Panc1 (cell line): Measurements from ENCODE around the gene SAMD1.

Experiments used
- SIN3A ChIP-seq: IDR thresholded peaks from 2 replicates; pipeline ENCODE4 v1.6.1; 2012; ENCODE audit warnings: low read depth, mild to moderate bottlenecking, low read length, moderate library complexity, borderline replicate concordance; ENCODE audit not compliant: insufficient read depth
- TCF7L2 ChIP-seq: IDR thresholded peaks from 2 replicates; pipeline ENCODE4 v1.6.1; 2011; ENCODE audit warnings: mild to moderate bottlenecking, low read depth, low read length, inconsistent platforms
- TF ChIP-seq, protein P1 (sequence below): fragments of 450-650 bp; IDR thresholded peaks from 2 replicates; pipeline ENCODE4 v1.5.1; 2017; ENCODE audit warnings: mild to moderate bottlenecking
- TF ChIP-seq, protein P2 (sequence below), 2 experiments: IDR thresholded peaks; 2 replicates each; pipeline ENCODE4 v1.6.1; 2011 to 2012; ENCODE audit warnings: low read depth in 2 of 2, control low read depth in 1 of 2, low read length in 1 of 2, mild to moderate bottlenecking in 1 of 2, moderate library complexity in 1 of 2; ENCODE audit not compliant: insufficient read depth in 1 of 2

DNA sequence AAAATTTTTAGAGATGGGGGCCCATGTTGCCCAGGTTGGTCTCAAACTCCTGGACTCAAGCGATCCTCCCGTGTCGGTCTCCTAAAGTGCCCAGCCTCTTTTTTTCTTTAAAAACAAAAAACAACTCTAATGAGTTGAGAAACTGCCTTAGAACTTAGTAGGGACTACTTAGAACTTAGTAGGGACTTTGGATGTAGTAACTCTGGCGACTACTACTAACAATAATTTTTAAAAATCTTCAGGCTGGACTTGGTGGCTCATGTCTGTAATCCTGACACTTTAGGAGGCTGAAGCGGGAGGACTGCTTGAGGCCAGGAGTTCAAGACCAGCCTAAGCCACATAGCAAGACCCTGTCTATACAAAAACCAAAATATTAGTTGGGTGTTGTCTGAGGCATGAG lies 4.5 kb downstream of the SAMD1 start:
- TF ChIP-seq, protein P1, sequence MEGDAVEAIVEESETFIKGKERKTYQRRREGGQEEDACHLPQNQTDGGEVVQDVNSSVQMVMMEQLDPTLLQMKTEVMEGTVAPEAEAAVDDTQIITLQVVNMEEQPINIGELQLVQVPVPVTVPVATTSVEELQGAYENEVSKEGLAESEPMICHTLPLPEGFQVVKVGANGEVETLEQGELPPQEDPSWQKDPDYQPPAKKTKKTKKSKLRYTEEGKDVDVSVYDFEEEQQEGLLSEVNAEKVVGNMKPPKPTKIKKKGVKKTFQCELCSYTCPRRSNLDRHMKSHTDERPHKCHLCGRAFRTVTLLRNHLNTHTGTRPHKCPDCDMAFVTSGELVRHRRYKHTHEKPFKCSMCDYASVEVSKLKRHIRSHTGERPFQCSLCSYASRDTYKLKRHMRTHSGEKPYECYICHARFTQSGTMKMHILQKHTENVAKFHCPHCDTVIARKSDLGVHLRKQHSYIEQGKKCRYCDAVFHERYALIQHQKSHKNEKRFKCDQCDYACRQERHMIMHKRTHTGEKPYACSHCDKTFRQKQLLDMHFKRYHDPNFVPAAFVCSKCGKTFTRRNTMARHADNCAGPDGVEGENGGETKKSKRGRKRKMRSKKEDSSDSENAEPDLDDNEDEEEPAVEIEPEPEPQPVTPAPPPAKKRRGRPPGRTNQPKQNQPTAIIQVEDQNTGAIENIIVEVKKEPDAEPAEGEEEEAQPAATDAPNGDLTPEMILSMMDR: no peak
- TF ChIP-seq, protein P2, sequence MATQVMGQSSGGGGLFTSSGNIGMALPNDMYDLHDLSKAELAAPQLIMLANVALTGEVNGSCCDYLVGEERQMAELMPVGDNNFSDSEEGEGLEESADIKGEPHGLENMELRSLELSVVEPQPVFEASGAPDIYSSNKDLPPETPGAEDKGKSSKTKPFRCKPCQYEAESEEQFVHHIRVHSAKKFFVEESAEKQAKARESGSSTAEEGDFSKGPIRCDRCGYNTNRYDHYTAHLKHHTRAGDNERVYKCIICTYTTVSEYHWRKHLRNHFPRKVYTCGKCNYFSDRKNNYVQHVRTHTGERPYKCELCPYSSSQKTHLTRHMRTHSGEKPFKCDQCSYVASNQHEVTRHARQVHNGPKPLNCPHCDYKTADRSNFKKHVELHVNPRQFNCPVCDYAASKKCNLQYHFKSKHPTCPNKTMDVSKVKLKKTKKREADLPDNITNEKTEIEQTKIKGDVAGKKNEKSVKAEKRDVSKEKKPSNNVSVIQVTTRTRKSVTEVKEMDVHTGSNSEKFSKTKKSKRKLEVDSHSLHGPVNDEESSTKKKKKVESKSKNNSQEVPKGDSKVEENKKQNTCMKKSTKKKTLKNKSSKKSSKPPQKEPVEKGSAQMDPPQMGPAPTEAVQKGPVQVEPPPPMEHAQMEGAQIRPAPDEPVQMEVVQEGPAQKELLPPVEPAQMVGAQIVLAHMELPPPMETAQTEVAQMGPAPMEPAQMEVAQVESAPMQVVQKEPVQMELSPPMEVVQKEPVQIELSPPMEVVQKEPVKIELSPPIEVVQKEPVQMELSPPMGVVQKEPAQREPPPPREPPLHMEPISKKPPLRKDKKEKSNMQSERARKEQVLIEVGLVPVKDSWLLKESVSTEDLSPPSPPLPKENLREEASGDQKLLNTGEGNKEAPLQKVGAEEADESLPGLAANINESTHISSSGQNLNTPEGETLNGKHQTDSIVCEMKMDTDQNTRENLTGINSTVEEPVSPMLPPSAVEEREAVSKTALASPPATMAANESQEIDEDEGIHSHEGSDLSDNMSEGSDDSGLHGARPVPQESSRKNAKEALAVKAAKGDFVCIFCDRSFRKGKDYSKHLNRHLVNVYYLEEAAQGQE (IDR thresholded peaks at IDR 0.05; ENCODE audit: insufficient read depth in 1 of 2, low read depth in 2 of 2, low read length in 1 of 2): no peak
- TF ChIP-seq SIN3A (no peak), TCF7L2 (no peak)
